ENCODE results near the gene RARS2.
A peak's percentile ranks its signal among the peaks of the same experiment; 100 is the strongest.

RARS2 gene

GRCh38 chr6:87555506-87555905, 34.3 kb downstream of the RARS2 start:
- Histone ChIP-seq H3K4me1 (ENCODE audit: control insufficient read depth in 1 of 2, insufficient read depth in 1 of 2, low read depth in 1 of 2, low read length in 1 of 2) (no peaks in the 10 kb centered on the region), H3K27ac (no peak overlapping the region), H3K36me3 (peaks cover 55% of the 10 kb centered on the region), H3K9me3 (no peaks in the 10 kb centered on the region), H3K27me3 (no peaks in the 10 kb centered on the region), H3K4me3 (ENCODE audit: low read depth in 1 of 2, low read length in 1 of 2) (no peak overlapping the region)
- no peak for TF ChIP-seq CTCF (IDR thresholded peaks at IDR 0.05)

GRCh38 chr6:87553159-87553765, 36.5 kb downstream of the RARS2 start:
- H3K36me3 ChIP-seq, result peaks cover 45% of the 10 kb centered on the region
- no peaks in the 10 kb centered on the region for H3K9me3 ChIP-seq
- no peak for TF ChIP-seq CTCF (IDR thresholded peaks at IDR 0.05)
- H3K27ac ChIP-seq, result no peak overlapping the region
- no peaks in the 10 kb centered on the region for H3K27me3 ChIP-seq
- H3K4me1 ChIP-seq (ENCODE audit: control insufficient read depth in 1 of 2, insufficient read depth in 1 of 2, low read depth in 1 of 2, low read length in 1 of 2), result no peaks in the 10 kb centered on the region
- H3K4me3 ChIP-seq (ENCODE audit: low read depth in 1 of 2, low read length in 1 of 2), result no peak overlapping the region

GRCh38 chr6:87551799-87552198, 38.0 kb downstream of the RARS2 start:
- Histone ChIP-seq H3K27ac (peak overlapping the region; percentile 16), H3K4me1 (ENCODE audit: control insufficient read depth in 1 of 2, insufficient read depth in 1 of 2, low read depth in 1 of 2, low read length in 1 of 2) (no peaks in the 10 kb centered on the region), H3K36me3 (peaks cover 48% of the 10 kb centered on the region), H3K9me3 (no peaks in the 10 kb centered on the region), H3K4me3 (ENCODE audit: low read depth in 1 of 2, low read length in 1 of 2) (no peak overlapping the region), H3K27me3 (no peaks in the 10 kb centered on the region)
- no peak for TF ChIP-seq CTCF (IDR thresholded peaks at IDR 0.05)

GRCh38 chr6:87544474-87544735, 45.4 kb downstream of the RARS2 start:
- peaks cover 4 to 7% of the 10 kb centered on the region in 2 experiments for H3K4me1 ChIP-seq (ENCODE audit: control insufficient read depth in 1 of 2, insufficient read depth in 1 of 2, low read depth in 1 of 2, low read length in 1 of 2)
- no peak overlapping the region for H3K4me3 ChIP-seq (ENCODE audit: low read depth in 1 of 2, low read length in 1 of 2)
- TF ChIP-seq CTCF (IDR thresholded peaks at IDR 0.05), result no peak
- H3K36me3 ChIP-seq, result peaks cover 35% of the 10 kb centered on the region
- no peak overlapping the region for H3K27ac ChIP-seq
- H3K27me3 ChIP-seq, result no peaks in the 10 kb centered on the region
- no peaks in the 10 kb centered on the region for H3K9me3 ChIP-seq

GRCh38 chr6:87543696-87544473, 45.9 kb downstream of the RARS2 start:
- no peak overlapping the region for H3K4me3 ChIP-seq (ENCODE audit: low read depth in 1 of 2, low read length in 1 of 2)
- H3K36me3 ChIP-seq, result peaks cover 32% of the 10 kb centered on the region
- no peak overlapping the region for H3K27ac ChIP-seq

More at GRCh38 chr6:87543696-87544473, 45.9 kb downstream of the RARS2 start:
- Histone ChIP-seq H3K9me3 (no peaks in the 10 kb centered on the region), H3K27me3 (no peaks in the 10 kb centered on the region), H3K4me1 (ENCODE audit: control insufficient read depth in 1 of 2, insufficient read depth in 1 of 2, low read depth in 1 of 2, low read length in 1 of 2) (peaks cover 9 to 12% of the 10 kb centered on the region in 2 experiments)
- no peak for TF ChIP-seq CTCF (IDR thresholded peaks at IDR 0.05)

All from neutrophil (primary cell).